ENCODE results near the gene MIF. TPM values are rescaled to one million over a fixed set of nuclear protein-coding genes. Genes with fewer than 3 reads are reported as not detected.
"Not testable (repeated sequence)": the region's sequence is repeated elsewhere in the genome, so short reads cannot be mapped to it uniquely, and the experiment has no call there.

The MIF gene
- total and polyA plus RNA-seq, 12 donors = 49.4 to 2,556 (median 820) TPM

DNA sequence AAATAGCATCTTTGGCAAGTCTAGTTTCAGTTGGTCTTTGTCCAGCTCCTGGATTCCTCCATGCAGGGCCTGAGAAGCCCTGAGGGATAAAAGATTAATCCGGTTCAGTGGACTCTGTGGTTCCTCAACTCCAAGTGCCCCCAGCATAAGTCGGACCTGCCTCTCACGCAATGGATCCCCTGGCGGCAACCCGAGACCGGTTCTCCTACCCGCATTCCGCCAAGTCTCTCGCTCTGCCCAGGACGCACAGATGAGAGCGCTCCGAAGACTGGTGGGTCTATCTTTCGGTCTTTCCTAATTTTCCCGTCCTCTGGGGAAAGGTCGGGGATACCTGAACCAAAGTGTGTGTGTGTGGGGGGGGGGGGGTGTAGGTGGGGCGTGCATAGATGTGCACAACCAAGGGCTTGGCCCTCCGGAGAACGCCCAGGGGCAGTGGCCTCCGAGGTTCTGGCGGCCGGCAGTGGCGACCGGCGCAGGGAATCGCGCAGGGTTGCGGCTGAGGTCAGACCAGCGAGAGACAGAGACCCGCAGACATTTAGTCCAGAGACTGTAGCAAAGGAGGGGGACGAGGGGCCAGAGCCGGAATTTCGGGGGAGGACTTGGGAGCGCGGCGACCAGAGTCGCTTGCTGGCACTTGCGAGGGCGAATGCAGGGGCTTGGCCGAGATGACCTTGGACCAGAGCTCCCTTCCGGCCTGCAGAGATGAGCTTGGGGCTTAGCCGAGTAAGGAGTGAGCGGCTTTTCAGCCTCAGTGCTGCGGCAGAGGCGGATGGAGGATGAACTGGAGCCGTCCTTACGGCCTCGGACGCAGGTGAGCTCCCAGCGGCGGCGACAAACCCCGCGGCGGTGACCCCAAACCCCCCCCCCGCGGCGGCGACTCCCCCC lies 37.2 kb upstream of the MIF start:
- DNase-seq = peak in 6 of 7 donors; percentile 57 to 74 (median 68)
- TF ChIP-seq CTCF (IDR thresholded peaks at IDR 0.05) = peak in 4 of 6 experiments; percentile 19 to 36 (median 30)
- TF ChIP-seq POLR2A (IDR thresholded peaks at IDR 0.05) = no peak
- peak overlapping the region in 2 of 4 donors; percentile 75 to 86 for H3K4me3 ChIP-seq
- H3K27ac ChIP-seq = peak overlapping the region in 4 of 5 donors; percentile 70 to 95 (median 92)
- 1 to 5% (median 2%) methylated on average over 21 to 58 of the region's 58 CpGs for WGBS, 4 donors
- no peaks in the 10 kb centered on the region for H3K36me3 ChIP-seq (replicated peaks in 1 of 2)
- H3K4me1 ChIP-seq (replicated peaks in 1 of 2) = peaks cover 13 to 16% of the 10 kb centered on the region in 2 donors
- H3K9me3 ChIP-seq (replicated peaks in 1 of 3) = no peaks in the 10 kb centered on the region
- intact Hi-C loops (cut with DNase I) = no loop called here
- H3K27me3 ChIP-seq = no peaks in the 10 kb centered on the region

DNA sequence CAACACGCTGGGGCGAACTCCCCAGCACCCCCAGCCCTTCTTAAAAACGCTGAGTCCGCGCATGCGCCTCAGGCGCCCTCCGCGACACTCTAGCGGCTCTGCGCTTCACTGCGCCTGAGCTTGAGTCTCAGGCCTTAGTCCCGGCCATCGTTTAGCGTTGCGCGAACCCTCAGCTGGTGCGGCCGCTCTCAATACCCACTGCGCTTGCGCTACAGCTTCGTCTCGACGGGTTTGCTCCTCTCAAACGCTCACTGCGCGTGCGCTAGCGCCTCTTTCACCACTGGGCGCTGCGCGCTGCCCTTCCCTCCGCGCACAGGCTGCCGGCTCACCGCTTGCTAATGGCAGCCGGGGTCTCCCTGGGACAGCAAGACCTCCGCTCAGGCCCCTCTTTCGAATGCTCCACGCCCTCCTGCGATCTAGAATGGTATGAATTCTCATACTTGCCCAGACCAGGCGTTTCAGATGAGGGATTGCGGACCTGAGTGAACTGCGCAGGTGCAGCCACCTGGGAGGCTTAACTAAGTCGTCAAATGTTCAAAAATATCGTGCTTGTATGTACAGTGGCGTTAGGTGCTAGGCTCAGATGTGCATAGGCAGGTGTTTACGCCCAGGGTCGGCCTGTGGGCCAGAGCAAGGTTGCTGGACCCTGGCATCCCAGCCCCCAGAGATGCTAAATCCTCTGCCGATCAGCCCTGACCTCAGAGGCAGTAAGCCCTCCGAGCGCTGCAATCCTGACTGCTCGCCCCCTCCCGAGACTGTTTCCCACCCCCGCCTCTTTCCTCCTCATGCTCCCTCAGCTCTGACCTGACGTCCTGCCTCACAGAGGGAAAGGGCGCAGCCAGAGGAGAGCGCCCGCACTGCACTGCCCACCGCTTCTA lies 36.3 kb upstream of the MIF start, which contains the start of gene SLC2A11:
SLC2A11 (plus strand) TSS at position 270 of the 878 bp plus-strand sequence; CDS start at position 395, 125 bp downstream.
- peak within 1 kb of the TSS in 4 of 5 donors; percentile 70 to 95 (median 92) for H3K27ac ChIP-seq
- intact Hi-C loops (cut with DNase I) = no loop called here
- no peaks in the 10 kb centered on the region for H3K27me3 ChIP-seq
- H3K4me3 ChIP-seq = peak within 1 kb of the TSS in 3 of 4 donors; percentile 75 to 92 (median 86)
- WGBS, 4 donors = 1 to 10% (median 2%) methylated on average over 6 to 60 of the region's 60 CpGs
- TF ChIP-seq POLR2A (IDR thresholded peaks at IDR 0.05) (peak; percentile 49 to 88), CTCF (IDR thresholded peaks at IDR 0.05) (peak in 5 of 6 experiments; percentile 28 to 56 (median 34))
- H3K36me3 ChIP-seq (replicated peaks in 1 of 2) = no peaks in the 10 kb centered on the region
- no peaks in the 10 kb centered on the region for H3K9me3 ChIP-seq (replicated peaks in 1 of 3)
- DNase-seq = peak; percentile 96 to 98 (median 97)
- peaks cover 13 to 16% of the 10 kb centered on the region in 2 donors for H3K4me1 ChIP-seq (replicated peaks in 1 of 2)

- intact Hi-C loops (cut with DNase I) = no loop called here
- Histone ChIP-seq H3K27ac (peak overlapping the region in 1 of 5 donors; percentile 94), H3K4me3 (peak overlapping the region in 2 of 4 donors; percentile 75 to 86), H3K4me1 (replicated peaks in 1 of 2) (peaks cover 13 to 16% of the 10 kb centered on the region in 2 donors), H3K27me3 (no peaks in the 10 kb centered on the region), H3K9me3 (replicated peaks in 1 of 3) (no peaks in the 10 kb centered on the region), H3K36me3 (replicated peaks in 1 of 2) (no peaks in the 10 kb centered on the region)
- DNase-seq = no peak
- no peak for TF ChIP-seq POLR2A (IDR thresholded peaks at IDR 0.05)
- TF ChIP-seq CTCF (IDR thresholded peaks at IDR 0.05) = no peak
- 56 to 77% (median 63%) methylated on average over 7 of the region's 7 CpGs for WGBS, 4 donors
These were observed 35.7 kb upstream of the MIF start for GRCh38 chr22:23858484-23858815.

DNA sequence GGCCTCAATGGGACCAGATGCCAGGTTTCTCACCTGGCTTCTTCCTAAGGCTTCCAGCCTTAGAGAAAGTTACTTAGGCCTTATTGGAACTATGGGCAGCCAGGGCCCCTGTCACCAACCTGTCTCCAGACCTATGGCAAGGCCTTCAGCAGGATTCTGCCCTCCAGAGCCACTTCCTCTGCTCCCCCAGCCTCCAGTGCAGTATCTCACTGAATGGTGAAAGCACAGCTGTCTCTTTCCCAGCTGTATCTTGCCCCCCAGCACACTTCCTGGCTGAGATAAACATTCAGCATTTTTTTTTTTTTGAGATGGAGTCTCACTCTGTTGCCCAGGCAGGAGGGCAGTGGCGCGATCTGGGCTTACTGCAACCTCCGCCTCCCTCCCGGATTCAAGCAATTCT lies 35.0 kb upstream of the MIF start:
- 89 to 98% (median 96%) methylated on average over 4 of the region's 4 CpGs for WGBS, 4 donors
- DNase-seq = no peak
- Histone ChIP-seq H3K4me3 (no peak overlapping the region), H3K9me3 (replicated peaks in 1 of 3) (no peaks in the 10 kb centered on the region), H3K27ac (no peak overlapping the region), H3K4me1 (replicated peaks in 1 of 2) (peaks cover 13 to 16% of the 10 kb centered on the region in 2 donors), H3K27me3 (no peaks in the 10 kb centered on the region), H3K36me3 (replicated peaks in 1 of 2) (no peaks in the 10 kb centered on the region)
- TF ChIP-seq CTCF (IDR thresholded peaks at IDR 0.05) (no peak), POLR2A (IDR thresholded peaks at IDR 0.05) (no peak)
- intact Hi-C loops (cut with DNase I) = no loop called here

DNA sequence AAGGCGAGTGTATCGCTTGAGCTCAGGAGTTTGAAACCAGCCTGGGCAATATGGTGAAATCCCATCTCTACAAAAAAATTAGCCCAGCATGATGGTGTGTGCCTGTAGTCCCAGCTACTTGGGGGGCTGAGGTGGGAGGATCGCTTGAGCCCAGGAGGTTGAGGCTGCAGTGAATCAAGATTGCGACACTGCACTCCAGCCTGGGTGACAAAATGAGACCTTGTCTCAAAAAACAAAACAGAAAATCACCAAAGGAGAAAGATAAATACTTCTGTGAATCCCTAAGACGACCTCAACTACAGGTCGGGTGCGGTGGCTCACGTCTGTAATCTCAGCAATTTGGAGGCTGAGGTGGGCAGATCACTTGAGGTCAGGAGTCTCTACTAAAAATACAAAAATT lies 34.0 kb upstream of the MIF start:
- H3K27me3 ChIP-seq; H3K27ac ChIP-seq; H3K9me3 ChIP-seq (replicated peaks in 1 of 3); H3K4me3 ChIP-seq; DNase-seq; H3K36me3 ChIP-seq (replicated peaks in 1 of 2): not testable (repeated sequence)
- peaks cover 13 to 16% of the 10 kb centered on the region in 2 donors for H3K4me1 ChIP-seq (replicated peaks in 1 of 2)
- WGBS, 4 donors = 88 to 96% (median 91%) methylated on average over 7 to 8 of the region's 8 CpGs
- intact Hi-C loops (cut with DNase I) = loop anchor here in 1 of 2 donors (10.0 kb wide), 1 partner anchor 95 kb away; no protein-coding TSS in a partner anchor
